HepG2 (cell line): ENCODE measurements around the gene SAMD4B. TPM values are rescaled to one million over a fixed set of nuclear protein-coding genes. Genes with fewer than 3 reads are reported as not detected.
A peak's percentile ranks its signal among the peaks of the same experiment; 100 is the strongest.

Experiments
- ADNP ChIP-seq: sonication (generic); formaldehyde crosslinking; IDR thresholded peaks from 2 replicates; pipeline ENCODE4 v1.4.0; 2020; ENCODE audit warnings: missing genetic modification reagents
- CENPX ChIP-seq: sonication (generic); formaldehyde crosslinking; IDR thresholded peaks from 2 replicates; pipeline ENCODE4 v1.9.0; 2021; ENCODE audit warnings: mild to moderate bottlenecking, missing genetic modification reagents, moderate library complexity
- GPN1 ChIP-seq: sonication (generic); formaldehyde crosslinking; IDR thresholded peaks from 2 replicates; pipeline ENCODE4 v1.5.1; 2020; ENCODE audit warnings: missing genetic modification reagents, borderline replicate concordance
- HIVEP1 ChIP-seq: sonication (generic); formaldehyde crosslinking; IDR thresholded peaks from 2 replicates; pipeline ENCODE4 v1.4.0; 2020; ENCODE audit warnings: mild to moderate bottlenecking, missing genetic modification reagents
- JUND ChIP-seq: sonication (generic); formaldehyde crosslinking; IDR thresholded peaks from 2 replicates; pipeline ENCODE4 v1.8.0; 2022; ENCODE audit warnings: mild to moderate bottlenecking, missing genetic modification reagents
- MAFK ChIP-seq, 2 experiments: IDR thresholded peaks in 1 of 2; conservative IDR thresholded peaks in 1 of 2; 2 replicates each; pipeline ENCODE4 v1.6.1; 2011; ENCODE audit warnings: improper control_type of control experiment in 2 of 2, low read length in 2 of 2
- PAF1 ChIP-seq: IDR thresholded peaks from 2 replicates; pipeline ENCODE4 v1.6.1; 2016; ENCODE audit warnings: missing genetic modification reagents, missing compliant biosample characterization
- PAX8 ChIP-seq: sonication (generic); formaldehyde crosslinking; IDR thresholded peaks from 2 replicates; pipeline ENCODE4 v1.8.0; 2022; ENCODE audit warnings: mild to moderate bottlenecking, missing genetic modification reagents, borderline replicate concordance
- RXRA ChIP-seq: sonication (generic); formaldehyde crosslinking; IDR thresholded peaks from 2 replicates; pipeline ENCODE4 v1.5.1; 2020; ENCODE audit warnings: missing genetic modification reagents
- SOX6 ChIP-seq, 2 experiments: fragments of 450-650 bp in 1 of 2; sonication (generic) in 1 of 2; formaldehyde crosslinking in 1 of 2; IDR thresholded peaks; 2 replicates each; pipeline versions ENCODE4 v1.4.0 to v1.6.1; 2017 to 2020; ENCODE audit warnings: antibody characterized with exemption in 1 of 2, mild to moderate bottlenecking in 1 of 2, missing genetic modification reagents in 1 of 2
- TAF15 ChIP-seq: fragments of 200-400 bp; formaldehyde crosslinking; IDR thresholded peaks from one replicate; pipeline ENCODE4 v1.6.1; 2018; ENCODE audit warnings: mild to moderate bottlenecking, low read depth, low read length; ENCODE audit not compliant: poor library complexity, severe bottlenecking
- ZNF20 ChIP-seq: sonication (generic); formaldehyde crosslinking; IDR thresholded peaks from 2 replicates; pipeline ENCODE4 v1.4.0; 2020; ENCODE audit warnings: mild to moderate bottlenecking, moderate library complexity, missing genetic modification reagents
- ZNF451 ChIP-seq: sonication (generic); formaldehyde crosslinking; IDR thresholded peaks from 2 replicates; pipeline ENCODE4 v1.5.0; 2020; ENCODE audit warnings: mild to moderate bottlenecking, missing genetic modification reagents
- ZNF484 ChIP-seq: sonication (generic); formaldehyde crosslinking; IDR thresholded peaks from 2 replicates; pipeline ENCODE4 v1.5.1; 2020; ENCODE audit warnings: mild to moderate bottlenecking, low read depth, missing genetic modification reagents, borderline replicate concordance
- polyA plus RNA-seq, 8 experiments: library from polyadenylated mRNA; depleted of rRNA in 3 of 8; stranded (reverse) in 7 of 8; unstranded in 1 of 8; fragments of >200 nt; fragmentation: Illumina TruSeq in 4 of 8; extraction: Trizol in 4 of 8; gene quantifications; 2 replicates each; pipeline versions ENCODE4 v1.2.1 to v1.2.3, GENCODE V29; 2011 to 2016; ENCODE audit warnings: low read depth in 4 of 8, missing spikeins in 1 of 8, mixed read lengths in 1 of 8; ENCODE audit not compliant: insufficient read depth in 1 of 8
- total RNA-seq, 5 experiments: library from RNA; depleted of rRNA; stranded (reverse); fragments of >200 nt; fragmentation: Illumina TruSeq; extraction: Trizol; gene quantifications; 2 replicates each; pipeline ENCODE4 v1.2.3, GENCODE V29; 2016; ENCODE audit warnings: low read depth in 1 of 5
- TF ChIP-seq, protein P1 (sequence below): sonication (generic); formaldehyde crosslinking; IDR thresholded peaks from 2 replicates; pipeline ENCODE4 v1.4.0; 2020; ENCODE audit warnings: missing genetic modification reagents, borderline replicate concordance
- TF ChIP-seq, protein P2 (sequence below): sonication (generic); formaldehyde crosslinking; IDR thresholded peaks from 2 replicates; pipeline ENCODE4 v1.4.0; 2020; ENCODE audit warnings: missing genetic modification reagents
- TF ChIP-seq, protein P3 (sequence below): sonication (generic); formaldehyde crosslinking; IDR thresholded peaks from 2 replicates; pipeline ENCODE4 v1.8.0; 2022; ENCODE audit warnings: mild to moderate bottlenecking, missing genetic modification reagents, borderline replicate concordance
- TF ChIP-seq, protein P4 (sequence below): sonication (generic); formaldehyde crosslinking; IDR thresholded peaks from 2 replicates; pipeline ENCODE4 v1.4.0; 2020; ENCODE audit warnings: missing genetic modification reagents, borderline replicate concordance

Gene SAMD4B
- total and polyA plus RNA-seq, 2 of the 13 experiments (the other 11 are each of a cell fraction or from before 2014, with no cell fraction given) = 26.0 to 31.8 TPM

DNA sequence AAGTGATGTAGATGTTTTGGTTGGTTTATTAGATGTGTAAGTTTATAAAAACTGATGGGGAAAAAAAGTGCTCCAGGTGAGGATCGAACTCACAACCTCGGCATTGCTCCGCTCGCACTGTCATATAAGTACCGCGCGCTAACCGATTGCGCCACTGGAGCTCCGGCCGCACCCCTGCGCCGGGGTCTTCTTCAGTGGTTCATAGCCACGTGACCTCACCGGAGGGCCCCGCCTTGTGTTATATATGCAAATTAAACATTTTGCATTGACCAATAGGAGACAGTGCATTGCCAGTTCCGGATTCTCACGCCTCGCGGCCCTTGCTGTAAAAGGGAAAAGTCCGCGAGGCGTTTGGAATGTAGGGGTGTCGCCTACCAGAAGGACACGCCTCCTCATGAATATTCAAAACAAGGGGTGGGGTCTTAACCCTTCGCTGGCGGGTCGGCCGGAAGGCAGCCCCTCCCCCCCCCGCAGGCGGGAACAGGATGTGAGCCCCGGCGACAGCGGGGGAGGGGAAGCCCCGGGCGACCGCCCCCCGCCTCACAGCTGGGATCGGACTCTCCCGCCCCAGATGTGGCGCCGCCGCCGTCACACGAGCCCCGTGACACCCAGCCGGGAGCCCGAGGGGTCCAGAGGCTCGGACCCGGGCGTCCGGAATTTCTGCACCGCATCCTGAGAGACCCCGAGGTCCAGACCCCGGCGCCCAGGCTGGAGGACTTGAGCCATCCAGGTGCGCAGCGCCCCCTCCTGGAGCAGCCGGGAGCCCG, 70.1 kb downstream of the SAMD4B start, which contains the start of gene PLEKHG2 (continued):
- TF ChIP-seq MAFK (conservative IDR thresholded peaks at IDR 0.05 in 1 of 2, IDR thresholded peaks at IDR 0.05 in 1 of 2; ENCODE audit: low read length in 2 of 2) (no peak), JUND (CRISPR knock-in tag) (peak; percentile 73; the same call in 1 of the 2 replicates), CENPX (no peak), ZNF451 (no peak), GPN1 (CRISPR knock-in tag) (no peak), SOX6 (IDR thresholded peaks at IDR 0.05) (no peak), SOX6 (CRISPR knock-in tag; IDR thresholded peaks at IDR 0.05) (no peak; the same call in none of the 2 replicates), TAF15 (no peak), ZNF484 (CRISPR knock-in tag) (no peak), PAF1 (CRISPR knock-in tag) (no peak), ADNP (CRISPR knock-in tag) (0 out of 2 replicates have a peak, but pooled peaks have one; percentile 61), PAX8 (CRISPR knock-in tag) (no peak), RXRA (peak; percentile 69), ZNF20 (CRISPR knock-in tag) (no peak), HIVEP1 (CRISPR knock-in tag) (no peak; the same call in none of the 2 replicates)
- TF ChIP-seq, protein P1, sequence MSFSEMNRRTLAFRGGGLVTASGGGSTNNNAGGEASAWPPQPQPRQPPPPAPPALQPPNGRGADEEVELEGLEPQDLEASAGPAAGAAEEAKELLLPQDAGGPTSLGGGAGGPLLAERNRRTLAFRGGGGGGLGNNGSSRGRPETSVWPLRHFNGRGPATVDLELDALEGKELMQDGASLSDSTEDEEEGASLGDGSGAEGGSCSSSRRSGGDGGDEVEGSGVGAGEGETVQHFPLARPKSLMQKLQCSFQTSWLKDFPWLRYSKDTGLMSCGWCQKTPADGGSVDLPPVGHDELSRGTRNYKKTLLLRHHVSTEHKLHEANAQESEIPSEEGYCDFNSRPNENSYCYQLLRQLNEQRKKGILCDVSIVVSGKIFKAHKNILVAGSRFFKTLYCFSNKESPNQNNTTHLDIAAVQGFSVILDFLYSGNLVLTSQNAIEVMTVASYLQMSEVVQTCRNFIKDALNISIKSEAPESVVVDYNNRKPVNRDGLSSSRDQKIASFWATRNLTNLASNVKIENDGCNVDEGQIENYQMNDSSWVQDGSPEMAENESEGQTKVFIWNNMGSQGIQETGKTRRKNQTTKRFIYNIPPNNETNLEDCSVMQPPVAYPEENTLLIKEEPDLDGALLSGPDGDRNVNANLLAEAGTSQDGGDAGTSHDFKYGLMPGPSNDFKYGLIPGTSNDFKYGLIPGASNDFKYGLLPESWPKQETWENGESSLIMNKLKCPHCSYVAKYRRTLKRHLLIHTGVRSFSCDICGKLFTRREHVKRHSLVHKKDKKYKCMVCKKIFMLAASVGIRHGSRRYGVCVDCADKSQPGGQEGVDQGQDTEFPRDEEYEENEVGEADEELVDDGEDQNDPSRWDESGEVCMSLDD (CRISPR knock-in tag) = no peak
- TF ChIP-seq, protein P2, sequence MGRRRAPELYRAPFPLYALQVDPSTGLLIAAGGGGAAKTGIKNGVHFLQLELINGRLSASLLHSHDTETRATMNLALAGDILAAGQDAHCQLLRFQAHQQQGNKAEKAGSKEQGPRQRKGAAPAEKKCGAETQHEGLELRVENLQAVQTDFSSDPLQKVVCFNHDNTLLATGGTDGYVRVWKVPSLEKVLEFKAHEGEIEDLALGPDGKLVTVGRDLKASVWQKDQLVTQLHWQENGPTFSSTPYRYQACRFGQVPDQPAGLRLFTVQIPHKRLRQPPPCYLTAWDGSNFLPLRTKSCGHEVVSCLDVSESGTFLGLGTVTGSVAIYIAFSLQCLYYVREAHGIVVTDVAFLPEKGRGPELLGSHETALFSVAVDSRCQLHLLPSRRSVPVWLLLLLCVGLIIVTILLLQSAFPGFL = no peak
- TF ChIP-seq, protein P3, sequence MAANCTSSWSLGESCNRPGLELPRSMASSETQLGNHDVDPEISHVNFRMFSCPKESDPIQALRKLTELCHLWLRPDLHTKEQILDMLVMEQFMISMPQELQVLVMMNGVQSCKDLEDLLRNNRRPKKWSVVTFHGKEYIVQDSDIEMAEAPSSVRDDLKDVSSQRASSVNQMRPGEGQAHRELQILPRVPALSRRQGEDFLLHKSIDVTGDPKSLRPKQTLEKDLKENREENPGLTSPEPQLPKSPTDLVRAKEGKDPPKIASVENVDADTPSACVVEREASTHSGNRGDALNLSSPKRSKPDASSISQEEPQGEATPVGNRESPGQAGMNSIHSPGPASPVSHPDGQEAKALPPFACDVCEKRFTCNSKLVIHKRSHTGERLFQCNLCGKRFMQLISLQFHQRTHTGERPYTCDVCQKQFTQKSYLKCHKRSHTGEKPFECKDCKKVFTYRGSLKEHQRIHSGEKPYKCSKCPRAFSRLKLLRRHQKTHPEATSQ = no peak
- TF ChIP-seq, protein P4, sequence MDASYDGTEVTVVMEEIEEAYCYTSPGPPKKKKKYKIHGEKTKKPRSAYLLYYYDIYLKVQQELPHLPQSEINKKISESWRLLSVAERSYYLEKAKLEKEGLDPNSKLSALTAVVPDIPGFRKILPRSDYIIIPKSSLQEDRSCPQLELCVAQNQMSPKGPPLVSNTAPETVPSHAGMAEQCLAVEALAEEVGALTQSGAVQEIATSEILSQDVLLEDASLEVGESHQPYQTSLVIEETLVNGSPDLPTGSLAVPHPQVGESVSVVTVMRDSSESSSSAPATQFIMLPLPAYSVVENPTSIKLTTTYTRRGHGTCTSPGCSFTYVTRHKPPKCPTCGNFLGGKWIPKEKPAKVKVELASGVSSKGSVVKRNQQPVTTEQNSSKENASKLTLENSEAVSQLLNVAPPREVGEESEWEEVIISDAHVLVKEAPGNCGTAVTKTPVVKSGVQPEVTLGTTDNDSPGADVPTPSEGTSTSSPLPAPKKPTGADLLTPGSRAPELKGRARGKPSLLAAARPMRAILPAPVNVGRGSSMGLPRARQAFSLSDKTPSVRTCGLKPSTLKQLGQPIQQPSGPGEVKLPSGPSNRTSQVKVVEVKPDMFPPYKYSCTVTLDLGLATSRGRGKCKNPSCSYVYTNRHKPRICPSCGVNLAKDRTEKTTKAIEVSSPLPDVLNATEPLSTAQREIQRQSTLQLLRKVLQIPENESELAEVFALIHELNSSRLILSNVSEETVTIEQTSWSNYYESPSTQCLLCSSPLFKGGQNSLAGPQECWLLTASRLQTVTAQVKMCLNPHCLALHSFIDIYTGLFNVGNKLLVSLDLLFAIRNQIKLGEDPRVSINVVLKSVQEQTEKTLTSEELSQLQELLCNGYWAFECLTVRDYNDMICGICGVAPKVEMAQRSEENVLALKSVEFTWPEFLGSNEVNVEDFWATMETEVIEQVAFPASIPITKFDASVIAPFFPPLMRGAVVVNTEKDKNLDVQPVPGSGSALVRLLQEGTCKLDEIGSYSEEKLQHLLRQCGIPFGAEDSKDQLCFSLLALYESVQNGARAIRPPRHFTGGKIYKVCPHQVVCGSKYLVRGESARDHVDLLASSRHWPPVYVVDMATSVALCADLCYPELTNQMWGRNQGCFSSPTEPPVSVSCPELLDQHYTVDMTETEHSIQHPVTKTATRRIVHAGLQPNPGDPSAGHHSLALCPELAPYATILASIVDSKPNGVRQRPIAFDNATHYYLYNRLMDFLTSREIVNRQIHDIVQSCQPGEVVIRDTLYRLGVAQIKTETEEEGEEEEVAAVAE = no peak
